Measurements from ENCODE around the gene HS3ST4. TPM values are rescaled to one million over a fixed set of nuclear protein-coding genes. Genes with fewer than 3 reads are reported as not detected.

Gene HS3ST4
- polyA plus RNA-seq, 1 donor from 2014 or later = 13.0 TPM

- H3K27me3 ChIP-seq (ENCODE audit: insufficient read depth, low read depth, low read length) = no peaks in the 10 kb centered on the region
- H3K9ac ChIP-seq (ENCODE audit: low read length) = no peak overlapping the region
- H4K20me1 ChIP-seq (ENCODE audit: insufficient read depth) = no peaks in the 10 kb centered on the region
- no peaks in the 10 kb centered on the region for H3K79me2 ChIP-seq (replicated peaks; ENCODE audit: insufficient read depth, low read length)
- no peak overlapping the region for H3K4me2 ChIP-seq (ENCODE audit: low read length)
- no peaks in the 10 kb centered on the region for H3F3A ChIP-seq (ENCODE audit: insufficient read depth, low read length, poor library complexity, severe bottlenecking)
- H3K9me3 ChIP-seq (ENCODE audit: low read length) = no peaks in the 10 kb centered on the region
- no peak overlapping the region for H3K27ac ChIP-seq (ENCODE audit: low read length)
- H3K9me2 ChIP-seq (ENCODE audit: insufficient read depth, low read length) = no peaks in the 10 kb centered on the region
- no peaks in the 10 kb centered on the region for H3K36me3 ChIP-seq (ENCODE audit: insufficient read depth, low read length)
- no peak overlapping the region for H2AFZ ChIP-seq (ENCODE audit: low read depth, low read length)
- no peak for TF ChIP-seq SMC3 (conservative IDR thresholded peaks at IDR 0.05; ENCODE audit: poor library complexity)
- no peak for TF ChIP-seq EZH2 (IDR thresholded peaks at IDR 0.05; ENCODE audit: borderline replicate concordance, insufficient read depth, low read length, poor library complexity, severe bottlenecking)
- H3K4me3 ChIP-seq (ENCODE audit: low read length) = no peak overlapping the region
These were observed 220.6 kb downstream of the HS3ST4 start for GRCh38 chr16:25912321-25912720.

GRCh38 chr16:25914357-25914962 lies 222.7 kb downstream of the HS3ST4 start:
- Histone ChIP-seq H3K79me2 (replicated peaks; ENCODE audit: insufficient read depth, low read length) (no peaks in the 10 kb centered on the region), H3K9me2 (ENCODE audit: insufficient read depth, low read length) (no peaks in the 10 kb centered on the region), H3K36me3 (ENCODE audit: insufficient read depth, low read length) (no peaks in the 10 kb centered on the region), H3K4me2 (ENCODE audit: low read length) (no peak overlapping the region), H2AFZ (ENCODE audit: low read depth, low read length) (no peak overlapping the region), H4K20me1 (ENCODE audit: insufficient read depth) (no peaks in the 10 kb centered on the region), H3K27ac (ENCODE audit: low read length) (no peak overlapping the region), H3K4me3 (ENCODE audit: low read length) (no peak overlapping the region), H3F3A (ENCODE audit: insufficient read depth, low read length, poor library complexity, severe bottlenecking) (no peaks in the 10 kb centered on the region), H3K9ac (ENCODE audit: low read length) (no peak overlapping the region), H3K9me3 (ENCODE audit: low read length) (no peaks in the 10 kb centered on the region), H3K27me3 (ENCODE audit: insufficient read depth, low read depth, low read length) (no peaks in the 10 kb centered on the region)
- TF ChIP-seq MXI1 (conservative IDR thresholded peaks at IDR 0.05; ENCODE audit: poor library complexity, severe bottlenecking) (no peak), POLR2AphosphoS5 (IDR thresholded peaks at IDR 0.05) (no peak), EZH2 (IDR thresholded peaks at IDR 0.05; ENCODE audit: borderline replicate concordance, insufficient read depth, low read length, poor library complexity, severe bottlenecking) (no peak), CTCF (IDR thresholded peaks at IDR 0.05; ENCODE audit: poor library complexity, severe bottlenecking) (no peak), REST (IDR thresholded peaks at IDR 0.05; ENCODE audit: borderline replicate concordance) (no peak), EP300 (conservative IDR thresholded peaks at IDR 0.05; ENCODE audit: poor library complexity, severe bottlenecking) (no peak)

- H2AFZ ChIP-seq (ENCODE audit: low read depth, low read length) = no peak overlapping the region
- H3K9me3 ChIP-seq (ENCODE audit: low read length) = no peaks in the 10 kb centered on the region
- H3K36me3 ChIP-seq (ENCODE audit: insufficient read depth, low read length) = no peaks in the 10 kb centered on the region
- no peak overlapping the region for H3K4me3 ChIP-seq (ENCODE audit: low read length)
- H3K79me2 ChIP-seq (replicated peaks; ENCODE audit: insufficient read depth, low read length) = no peaks in the 10 kb centered on the region
- no peak overlapping the region for H3K9ac ChIP-seq (ENCODE audit: low read length)
- no peak overlapping the region for H3K27ac ChIP-seq (ENCODE audit: low read length)
- H3K27me3 ChIP-seq (ENCODE audit: insufficient read depth, low read depth, low read length) = no peaks in the 10 kb centered on the region
- no peak overlapping the region for H3K4me2 ChIP-seq (ENCODE audit: low read length)
- TF ChIP-seq REST (IDR thresholded peaks at IDR 0.05; ENCODE audit: borderline replicate concordance) (no peak), TAF1 (IDR thresholded peaks at IDR 0.05; ENCODE audit: low read depth) (no peak), RAD21 (conservative IDR thresholded peaks at IDR 0.05) (no peak), SMC3 (conservative IDR thresholded peaks at IDR 0.05; ENCODE audit: poor library complexity) (no peak), EZH2 (IDR thresholded peaks at IDR 0.05; ENCODE audit: borderline replicate concordance, insufficient read depth, low read length, poor library complexity, severe bottlenecking) (no peak), EP300 (conservative IDR thresholded peaks at IDR 0.05; ENCODE audit: poor library complexity, severe bottlenecking) (no peak), MXI1 (conservative IDR thresholded peaks at IDR 0.05; ENCODE audit: poor library complexity, severe bottlenecking) (no peak), POLR2AphosphoS5 (IDR thresholded peaks at IDR 0.05) (no peak), CTCF (IDR thresholded peaks at IDR 0.05; ENCODE audit: poor library complexity, severe bottlenecking) (no peak)
- H3K9me2 ChIP-seq (ENCODE audit: insufficient read depth, low read length) = no peaks in the 10 kb centered on the region
- no peaks in the 10 kb centered on the region for H3F3A ChIP-seq (ENCODE audit: insufficient read depth, low read length, poor library complexity, severe bottlenecking)
- no peaks in the 10 kb centered on the region for H4K20me1 ChIP-seq (ENCODE audit: insufficient read depth)
These were observed 224.3 kb downstream of the HS3ST4 start for GRCh38 chr16:25916037-25916436.

All from neural cell (in vitro differentiated cells).